Upper lobe of left lung (tissue), 6 donors: ENCODE results near the gene TNXB. TPM values are rescaled to one million over a fixed set of nuclear protein-coding genes. Genes with fewer than 3 reads are reported as not detected.
"Not testable (repeated sequence)": the region's sequence is repeated elsewhere in the genome, so short reads cannot be mapped to it uniquely, and the experiment has no call there.

Experiments used
- ATAC-seq, 2 donors: fragments of 200-7000 bp; cut with Tn5 transposase; one replicate each; pipeline ENCODE4 v1.9.1; 2022; ENCODE audit warnings: mild to moderate bottlenecking in 2 of 2, moderate library complexity in 2 of 2; ENCODE audit not compliant: low FRiP score in 2 of 2
- DNase-seq, 2 donors: peaks; one replicate each; pipeline ENCODE4 v3.0.0-alpha.2; 2019 to 2020
- H3K27ac ChIP-seq, 4 donors: fragments of 200-600 bp; sonication (generic); one replicate each; pipeline ENCODE4 v1.5.1; 2016 to 2019
- H3K27me3 ChIP-seq, 4 donors: fragments of 200-600 bp; sonication (generic); one replicate each; pipeline ENCODE4 v1.5.1; 2017 to 2019
- H3K36me3 ChIP-seq, 4 donors: fragments of 200-600 bp; sonication (generic); one replicate each; pipeline ENCODE4 v1.5.1; 2016 to 2019
- H3K4me1 ChIP-seq, 4 donors: fragments of 200-600 bp; sonication (generic); one replicate each; pipeline ENCODE4 v1.5.1; 2018 to 2019
- H3K4me3 ChIP-seq, 4 donors: fragments of 200-600 bp; sonication (generic); one replicate each; pipeline ENCODE4 v1.5.1; 2017 to 2019; ENCODE audit warnings: mild to moderate bottlenecking in 2 of 4, moderate library complexity in 1 of 4
- H3K9me3 ChIP-seq, 4 donors: fragments of 200-600 bp; sonication (generic); one replicate each; pipeline ENCODE4 v1.5.1; 2018 to 2019
- EP300 ChIP-seq, 4 donors: sonication (generic); formaldehyde crosslinking; IDR thresholded peaks; one replicate each; pipeline ENCODE4 v1.5.1; 2017; ENCODE audit warnings: antibody characterized with exemption in 4 of 4, control low read depth in 2 of 4
- POLR2A ChIP-seq, 4 donors: fragments of 450-650 bp; IDR thresholded peaks; one replicate each; pipeline ENCODE4 v1.5.1; 2016 to 2017; ENCODE audit warnings: antibody characterized with exemption in 4 of 4, mild to moderate bottlenecking in 2 of 4
- POLR2AphosphoS5 ChIP-seq, 2 donors: sonication (generic); formaldehyde crosslinking; IDR thresholded peaks; one replicate each; pipeline ENCODE4 v1.5.1; 2017; ENCODE audit warnings: antibody characterized with exemption in 2 of 2
- WGBS, 2 donors: methylation state at CpG; one replicate each; pipeline ENCODE4 v1.1.5; 2017 to 2018; 5-methylcytosine and 5-hydroxymethylcytosine counted together
- total RNA-seq, 6 donors: library from RNA; depleted of rRNA in 4 of 6; stranded (reverse); fragments of >200 nt in 4 of 6; gene quantifications; one replicate each; pipeline versions ENCODE4 v1.1.0 to v1.2.1, GENCODE V29; 2016 to 2021
- TF ChIP-seq, protein P1 (sequence below), 6 experiments: fragments of 450-650 bp in 4 of 6; fragments of 200-600 bp in 2 of 6; sonication (generic) in 2 of 6; IDR thresholded peaks; one replicate each; pipeline ENCODE4 v1.5.1; 2016 to 2019; ENCODE audit warnings: antibody characterized with exemption in 6 of 6
- donor health status: DM: no; HTN: no; CAD: no; lungs with moderate emphysema.
- donor health status: DM: no; HTN: yes; CAD: no; lungs with severe emphysema.

The TNXB gene
- total RNA-seq, 6 donors from 2014 or later: 58.1 to 206 (median 151) TPM

DNA sequence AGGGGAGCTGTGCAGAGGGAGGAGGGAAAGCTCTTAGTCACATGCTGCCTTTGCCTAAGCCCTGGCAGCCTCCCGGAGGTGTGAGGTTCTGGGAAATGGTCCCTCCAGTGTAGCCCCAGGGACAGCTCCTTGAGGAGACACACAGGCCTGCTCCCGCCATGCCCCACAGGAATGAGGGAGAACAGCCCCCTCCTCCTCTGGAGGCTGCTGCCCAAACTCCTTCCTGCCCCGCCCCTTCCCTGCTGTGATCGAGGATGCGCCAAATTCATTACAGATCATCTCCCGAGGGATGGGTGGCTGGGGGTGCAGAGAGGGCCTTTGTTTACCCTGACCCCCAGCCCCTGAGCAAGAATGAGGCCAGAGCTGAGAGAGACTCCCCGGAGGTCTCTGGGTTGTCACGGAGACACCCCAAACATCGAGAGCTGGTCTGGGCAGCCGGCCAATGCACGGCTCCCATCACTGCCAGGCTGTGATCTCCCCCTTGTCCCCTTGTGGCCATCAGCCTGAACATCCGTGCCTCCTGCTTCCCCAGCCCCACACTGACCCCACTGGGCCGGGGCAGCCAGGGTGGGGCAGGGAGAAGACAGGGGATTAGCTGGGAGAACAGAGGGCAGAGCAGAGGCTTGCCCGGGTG is 62.6 kb downstream of the TNXB start:
- DNase-seq (peak in 1 of 2 donors; percentile 75), ATAC-seq (peak in 1 of 2 donors; percentile 11)
- Histone ChIP-seq H3K9me3 (no peaks in the 10 kb centered on the region), H3K36me3 (peaks cover 0 to 45% (median 0%) of the 10 kb centered on the region in 4 donors), H3K27me3 (no peaks in the 10 kb centered on the region), H3K4me1 (peaks cover 4 to 19% (median 12%) of the 10 kb centered on the region in 4 donors), H3K4me3 (no peak overlapping the region), H3K27ac (peak overlapping the region; percentile 57 to 79 (median 65))
- no peak for TF ChIP-seq POLR2AphosphoS5 (IDR thresholded peaks at IDR 0.05)
- TF ChIP-seq, protein P1, sequence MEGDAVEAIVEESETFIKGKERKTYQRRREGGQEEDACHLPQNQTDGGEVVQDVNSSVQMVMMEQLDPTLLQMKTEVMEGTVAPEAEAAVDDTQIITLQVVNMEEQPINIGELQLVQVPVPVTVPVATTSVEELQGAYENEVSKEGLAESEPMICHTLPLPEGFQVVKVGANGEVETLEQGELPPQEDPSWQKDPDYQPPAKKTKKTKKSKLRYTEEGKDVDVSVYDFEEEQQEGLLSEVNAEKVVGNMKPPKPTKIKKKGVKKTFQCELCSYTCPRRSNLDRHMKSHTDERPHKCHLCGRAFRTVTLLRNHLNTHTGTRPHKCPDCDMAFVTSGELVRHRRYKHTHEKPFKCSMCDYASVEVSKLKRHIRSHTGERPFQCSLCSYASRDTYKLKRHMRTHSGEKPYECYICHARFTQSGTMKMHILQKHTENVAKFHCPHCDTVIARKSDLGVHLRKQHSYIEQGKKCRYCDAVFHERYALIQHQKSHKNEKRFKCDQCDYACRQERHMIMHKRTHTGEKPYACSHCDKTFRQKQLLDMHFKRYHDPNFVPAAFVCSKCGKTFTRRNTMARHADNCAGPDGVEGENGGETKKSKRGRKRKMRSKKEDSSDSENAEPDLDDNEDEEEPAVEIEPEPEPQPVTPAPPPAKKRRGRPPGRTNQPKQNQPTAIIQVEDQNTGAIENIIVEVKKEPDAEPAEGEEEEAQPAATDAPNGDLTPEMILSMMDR (IDR thresholded peaks at IDR 0.05): peak in 1 of 6 experiments; percentile 12
- 47 to 63% methylated on average over 3 to 13 of the region's 14 CpGs for WGBS, 2 donors

DNA sequence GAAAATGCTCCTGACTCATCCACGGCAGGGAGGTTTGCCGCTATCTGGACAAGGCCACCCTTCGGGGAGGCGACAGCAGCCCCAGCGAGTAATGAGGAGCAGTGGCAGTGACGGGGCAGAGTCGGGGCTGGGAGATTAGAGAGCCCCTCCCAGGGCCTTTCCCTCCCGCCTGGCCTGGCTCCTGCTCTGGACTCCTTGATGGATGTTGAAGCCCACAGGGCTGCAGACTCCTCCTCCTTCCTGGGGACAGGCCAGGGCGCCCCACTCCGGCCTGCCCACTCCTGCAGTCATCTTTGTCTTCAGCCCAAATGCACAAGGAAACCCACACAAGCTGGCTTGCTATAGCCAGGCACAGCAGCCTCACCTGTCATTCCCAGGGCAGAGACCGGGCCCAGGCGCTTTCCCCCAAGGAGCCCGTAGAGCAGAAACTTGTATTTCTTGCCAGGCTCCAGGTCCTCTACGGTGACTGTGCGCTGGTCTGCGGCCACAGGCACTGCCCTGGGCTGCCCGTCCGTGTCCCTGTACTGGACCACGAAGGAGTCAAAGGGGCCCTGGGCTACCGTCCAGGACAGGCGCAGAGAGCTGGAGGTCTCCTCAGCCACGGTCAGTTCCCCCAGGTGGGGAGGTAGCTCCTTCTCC is 63.2 kb downstream of the TNXB start:
- peak in 1 of 2 donors; percentile 59 for DNase-seq

DNA sequence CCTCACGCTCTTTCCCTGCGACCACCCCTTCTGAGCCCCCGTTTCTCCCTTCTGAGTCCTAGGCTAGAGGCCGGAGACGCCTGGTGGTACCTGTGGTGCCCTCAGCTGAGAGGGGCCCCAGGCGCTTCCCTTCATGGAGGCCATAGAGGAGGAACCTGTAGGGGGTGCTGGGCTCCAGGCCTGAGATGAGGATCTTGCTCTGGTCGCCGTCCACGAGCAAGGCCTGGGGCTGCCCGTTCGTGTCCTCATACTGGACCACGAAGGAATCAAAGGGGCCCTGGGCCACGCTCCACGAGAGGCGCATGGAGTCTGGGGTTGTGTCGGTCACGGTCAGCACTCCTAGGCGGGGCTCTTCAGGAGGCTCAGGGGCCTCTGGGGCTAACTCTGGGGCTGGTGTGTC is 64.2 kb downstream of the TNXB start:
- not testable (repeated sequence) for ATAC-seq, H3K4me3 ChIP-seq, H3K27ac ChIP-seq, H3K27me3 ChIP-seq, H3K9me3 ChIP-seq
- H3K36me3 ChIP-seq: peaks cover 0 to 42% (median 0%) of the 10 kb centered on the region in 4 donors
- H3K4me1 ChIP-seq: peaks cover 4 to 19% (median 12%) of the 10 kb centered on the region in 4 donors
- 85% methylated on average over 7 of the region's 18 CpGs; no CpG with 5 or more reads in 1 of the 2 donors for WGBS, 2 donors
- peak in 1 of 2 donors; percentile 75 for DNase-seq

More for the DNA sequence above, 63.2 kb downstream of the TNXB start:
- peak in 1 of 2 donors; percentile 5 for ATAC-seq
- Histone ChIP-seq H3K27me3 (no peaks in the 10 kb centered on the region), H3K4me3 (no peak overlapping the region), H3K4me1 (peaks cover 4 to 19% (median 12%) of the 10 kb centered on the region in 4 donors), H3K9me3 (no peaks in the 10 kb centered on the region), H3K27ac (peak overlapping the region; percentile 57 to 79 (median 65)), H3K36me3 (peaks cover 0 to 42% (median 0%) of the 10 kb centered on the region in 4 donors)
- no peak for TF ChIP-seq POLR2A (IDR thresholded peaks at IDR 0.05)
- TF ChIP-seq, protein P1 (IDR thresholded peaks at IDR 0.05): no peak
- no peak for TF ChIP-seq POLR2AphosphoS5 (IDR thresholded peaks at IDR 0.05)
- TF ChIP-seq EP300 (IDR thresholded peaks at IDR 0.05): no peak
- WGBS, 2 donors: 79 to 90% methylated on average over 5 to 19 of the region's 22 CpGs

DNA sequence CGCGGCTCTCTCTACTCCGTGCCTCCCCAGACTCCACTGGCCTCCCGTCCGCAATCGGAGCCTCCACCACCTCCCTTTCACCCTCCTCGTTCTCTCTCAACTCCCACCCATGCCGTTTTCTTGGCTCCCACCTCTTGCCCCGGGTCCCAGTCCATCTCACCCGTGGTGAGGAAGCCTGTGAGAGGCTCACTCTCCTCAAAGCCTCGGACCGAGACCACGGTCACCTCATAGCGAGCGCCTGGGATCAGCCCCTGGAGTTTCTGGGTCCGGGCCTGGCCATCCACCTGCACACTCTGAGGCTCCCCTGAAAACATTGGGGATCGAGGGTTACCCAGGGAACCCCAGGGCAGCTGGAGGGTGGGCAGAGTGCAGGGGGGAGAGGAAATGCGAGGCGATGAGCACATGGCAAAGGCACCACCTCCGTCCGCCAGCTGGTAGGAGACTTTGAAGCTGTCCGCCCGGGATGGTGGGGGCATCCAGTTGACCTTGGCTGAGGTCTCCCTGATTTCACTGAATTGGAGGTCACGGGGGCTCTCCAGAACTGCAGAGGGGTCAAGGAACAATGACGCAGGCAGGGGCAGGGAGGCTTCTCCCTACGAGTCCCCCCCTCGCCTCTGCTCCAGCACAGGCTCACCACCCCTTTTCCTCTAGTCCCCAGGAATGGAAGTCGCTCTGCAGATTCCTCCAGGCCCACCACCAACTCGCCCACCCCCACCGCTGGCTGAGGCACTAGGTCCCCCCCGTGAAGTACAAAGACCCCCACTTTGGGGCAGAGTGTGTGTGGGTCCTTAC is 65.4 kb downstream of the TNXB start:
- WGBS, 2 donors: 90 to 93% methylated on average over 8 to 12 of the region's 31 CpGs
- peaks cover 0 to 33% (median 0%) of the 10 kb centered on the region in 4 donors for H3K36me3 ChIP-seq
- peak in 1 of 2 donors; percentile 42 for DNase-seq
- H3K9me3 ChIP-seq, ATAC-seq, H3K4me3 ChIP-seq, H3K27ac ChIP-seq, H3K27me3 ChIP-seq: not testable (repeated sequence)
- H3K4me1 ChIP-seq: peaks cover 4 to 19% (median 12%) of the 10 kb centered on the region in 4 donors

DNA sequence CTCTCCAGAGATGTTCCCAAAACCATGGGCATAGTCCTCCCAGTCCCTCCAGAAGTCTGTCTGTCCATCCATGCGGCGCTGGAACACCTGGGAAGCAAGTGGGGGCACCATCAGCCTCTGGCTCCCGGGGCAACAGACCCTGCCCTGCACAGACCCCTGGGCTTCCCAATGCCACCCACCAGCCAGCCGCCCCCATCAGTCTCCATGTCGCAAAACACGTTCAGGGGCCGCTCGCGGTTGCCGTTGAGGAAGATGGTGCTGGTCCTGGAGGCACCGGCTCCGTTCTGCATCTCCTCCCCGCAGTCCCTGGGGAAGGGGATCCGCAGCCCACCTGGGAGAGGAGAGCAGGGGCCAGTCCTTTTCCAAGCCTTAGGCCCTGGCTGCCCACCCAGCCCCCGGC is 66.9 kb downstream of the TNXB start:
- not testable (repeated sequence) for H3K27ac ChIP-seq
- peak in 1 of 2 donors; percentile 44 for DNase-seq

DNA sequence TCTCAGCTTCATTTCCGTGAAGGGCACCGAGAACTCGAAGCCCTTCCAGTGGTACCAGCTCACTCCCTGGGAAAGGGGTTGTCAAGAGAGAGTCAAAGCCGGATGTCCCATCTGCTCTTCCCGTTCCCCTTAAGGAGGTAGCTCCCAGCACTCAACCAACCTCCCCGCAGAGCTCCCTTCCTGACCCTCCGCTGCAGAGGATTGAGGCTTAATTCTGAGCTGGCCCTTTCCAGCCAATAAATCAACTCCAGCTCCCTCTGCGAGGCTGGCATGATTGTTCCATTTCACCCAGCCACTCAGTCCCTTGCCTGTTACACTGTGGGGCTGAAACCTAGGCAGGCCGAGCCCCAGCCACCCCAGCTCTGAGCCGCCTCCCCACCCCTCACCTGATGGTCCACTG is 67.8 kb downstream of the TNXB start:
- H3K36me3 ChIP-seq, DNase-seq, H3K27ac ChIP-seq, H3K27me3 ChIP-seq, H3K4me3 ChIP-seq, ATAC-seq, H3K4me1 ChIP-seq, H3K9me3 ChIP-seq: not testable (repeated sequence)
- 69% methylated on average over 3 of the region's 10 CpGs; no CpG with 5 or more reads in 1 of the 2 donors for WGBS, 2 donors

More for the DNA sequence above, 66.9 kb downstream of the TNXB start:
- not testable (repeated sequence) for H3K4me1 ChIP-seq, H3K27me3 ChIP-seq, H3K4me3 ChIP-seq, H3K9me3 ChIP-seq, ATAC-seq
- H3K36me3 ChIP-seq: peaks cover 0 to 18% (median 0%) of the 10 kb centered on the region in 4 donors
- WGBS, 2 donors: 95% methylated on average over 11 of the region's 15 CpGs; no CpG with 5 or more reads in 1 of the 2 donors

DNA sequence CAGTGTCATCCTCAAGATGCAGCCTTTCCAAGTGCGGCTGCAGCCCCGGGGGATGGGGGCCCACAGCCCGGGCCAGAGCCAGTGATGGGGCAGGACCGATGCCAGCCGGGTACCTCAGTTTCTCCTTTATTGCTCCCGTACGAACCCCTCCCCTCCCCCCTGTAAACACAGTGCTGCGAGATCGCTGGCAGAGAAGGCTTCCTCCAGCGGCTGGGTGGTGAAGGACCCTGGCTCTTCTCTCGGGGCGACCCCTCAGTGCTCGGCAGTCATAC is 68.2 kb downstream of the TNXB start:
- H3K27me3 ChIP-seq, H3K9me3 ChIP-seq, H3K4me3 ChIP-seq, ATAC-seq, H3K27ac ChIP-seq, H3K36me3 ChIP-seq, H3K4me1 ChIP-seq: not testable (repeated sequence)
- no CpG with 5 or more reads among the region's 13 CpGs for WGBS, 2 donors
- peak in 1 of 2 donors; percentile 41 for DNase-seq

DNA sequence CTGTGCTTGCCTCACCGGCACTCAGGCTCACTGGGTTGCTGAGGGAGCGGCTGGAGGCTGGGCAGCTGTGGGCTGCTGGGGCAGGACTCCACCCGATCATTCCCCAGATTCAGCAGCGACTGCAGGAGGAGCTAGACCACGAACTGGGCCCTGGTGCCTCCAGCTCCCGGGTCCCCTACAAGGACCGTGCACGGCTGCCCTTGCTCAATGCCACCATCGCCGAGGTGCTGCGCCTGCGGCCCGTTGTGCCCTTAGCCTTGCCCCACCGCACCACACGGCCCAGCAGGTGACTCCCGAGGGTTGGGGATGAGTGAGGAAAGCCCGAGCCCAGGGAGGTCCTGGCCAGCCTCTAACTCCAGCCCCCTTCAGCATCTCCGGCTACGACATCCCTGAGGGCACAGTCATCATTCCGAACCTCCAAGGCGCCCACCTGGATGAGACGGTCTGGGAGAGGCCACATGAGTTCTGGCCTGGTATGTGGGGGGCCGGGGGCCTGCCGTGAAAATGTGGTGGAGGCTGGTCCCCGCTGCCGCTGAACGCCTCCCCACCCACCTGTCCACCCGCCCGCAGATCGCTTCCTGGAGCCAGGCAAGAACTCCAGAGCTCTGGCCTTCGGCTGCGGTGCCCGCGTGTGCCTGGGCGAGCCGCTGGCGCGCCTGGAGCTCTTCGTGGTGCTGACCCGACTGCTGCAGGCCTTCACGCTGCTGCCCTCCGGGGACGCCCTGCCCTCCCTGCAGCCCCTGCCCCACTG is 68.7 kb downstream of the TNXB start:
- not testable (repeated sequence) for H3K27ac ChIP-seq, H3K4me3 ChIP-seq, ATAC-seq, H3K9me3 ChIP-seq, H3K27me3 ChIP-seq, H3K36me3 ChIP-seq, H3K4me1 ChIP-seq
- 87% methylated on average over 10 of the region's 43 CpGs; no CpG with 5 or more reads in 1 of the 2 donors for WGBS, 2 donors
- DNase-seq: peak in 1 of 2 donors; percentile 80

DNA sequence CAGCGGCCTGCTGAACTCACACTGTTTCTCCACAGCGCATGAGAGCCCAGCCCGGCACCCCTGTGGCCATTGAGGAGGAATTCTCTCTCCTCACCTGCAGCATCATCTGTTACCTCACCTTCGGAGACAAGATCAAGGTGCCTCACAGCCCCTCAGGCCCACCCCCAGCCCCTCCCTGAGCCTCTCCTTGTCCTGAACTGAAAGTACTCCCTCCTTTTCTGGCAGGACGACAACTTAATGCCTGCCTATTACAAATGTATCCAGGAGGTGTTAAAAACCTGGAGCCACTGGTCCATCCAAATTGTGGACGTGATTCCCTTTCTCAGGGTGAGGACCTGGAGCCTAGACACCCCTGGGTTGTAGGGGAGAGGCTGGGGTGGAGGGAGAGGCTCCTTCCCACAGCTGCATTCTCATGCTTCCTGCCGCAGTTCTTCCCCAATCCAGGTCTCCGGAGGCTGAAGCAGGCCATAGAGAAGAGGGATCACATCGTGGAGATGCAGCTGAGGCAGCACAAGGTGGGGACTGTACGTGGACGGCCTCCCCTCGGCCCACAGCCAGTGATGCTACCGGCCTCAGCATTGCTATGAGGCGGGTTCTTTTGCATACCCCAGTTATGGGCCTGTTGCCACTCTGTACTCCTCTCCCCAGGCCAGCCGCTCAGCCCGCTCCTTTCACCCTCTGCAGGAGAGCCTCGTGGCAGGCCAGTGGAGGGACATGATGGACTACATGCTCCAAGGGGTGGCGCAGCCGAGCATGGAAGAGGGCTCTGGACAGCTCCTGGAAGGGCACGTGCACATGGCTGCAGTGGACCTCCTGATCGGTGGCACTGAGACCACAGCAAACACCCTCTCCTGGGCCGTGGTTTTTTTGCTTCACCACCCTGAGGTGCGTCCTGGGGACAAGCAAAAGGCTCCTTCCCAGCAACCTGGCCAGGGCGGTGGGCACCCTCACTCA is 69.5 kb downstream of the TNXB start:
- H3K27me3 ChIP-seq, H3K4me1 ChIP-seq, H3K4me3 ChIP-seq, H3K36me3 ChIP-seq, H3K27ac ChIP-seq, H3K9me3 ChIP-seq, ATAC-seq: not testable (repeated sequence)
- 83 to 86% methylated on average over 12 to 22 of the region's 24 CpGs for WGBS, 2 donors
- peak in 1 of 2 donors; percentile 42 for DNase-seq
